Activated T-cell treated with anti-CD3 and anti-CD28 coated beads, Interleukin-2, amount 50 U/mL, for 72 hours (primary cell): ENCODE data around the gene PMEPA1. TPM values are rescaled to one million over a fixed set of nuclear protein-coding genes. Genes with fewer than 3 reads are reported as not detected.

ENCODE experiments used
- ATAC-seq, 2 donors: fragments of 150-1000 bp; cut with Tn5 transposase; replicated peaks in 1 of 2; 2 replicates each; pipeline ENCODE4 v1.10.0; 2021; ENCODE audit warnings: moderate library complexity in 2 of 2, mild to moderate bottlenecking in 1 of 2
- DNase-seq, 2 donors: peaks; one replicate each; pipeline ENCODE4 v3.0.0; 2021 to 2022; ENCODE audit warnings: mixed read lengths in 1 of 2
- H3K27ac Mint-ChIP-seq: one replicate; pipeline ENCODE4 v1.8.0; 2022; ENCODE audit warnings: mild to moderate bottlenecking, moderate library complexity, mixed read lengths
- H3K27me3 Mint-ChIP-seq: one replicate; pipeline ENCODE4 v1.8.0; 2022; ENCODE audit warnings: low read depth, mixed read lengths
- H3K36me3 Mint-ChIP-seq, 2 donors: one replicate each; pipeline ENCODE4 v1.8.0; 2022; ENCODE audit warnings: mixed read lengths in 2 of 2, mild to moderate bottlenecking in 1 of 2; ENCODE audit not compliant: insufficient read depth in 2 of 2
- H3K4me1 Mint-ChIP-seq: one replicate; pipeline ENCODE4 v1.8.0; 2022; ENCODE audit warnings: low read depth, mixed read lengths
- H3K4me3 Mint-ChIP-seq, 2 donors: one replicate each; pipeline ENCODE4 v1.8.0; 2022; ENCODE audit warnings: mild to moderate bottlenecking in 2 of 2, mixed read lengths in 2 of 2, moderate library complexity in 2 of 2
- H3K9me3 Mint-ChIP-seq, 2 donors: one replicate each; pipeline ENCODE4 v1.8.0; 2022; ENCODE audit warnings: mixed read lengths in 2 of 2
- total RNA-seq, 2 donors: library from RNA; stranded (reverse); gene quantifications; one replicate each; pipeline ENCODE4 v1.2.3, GENCODE V29; 2022

The PMEPA1 gene
- total RNA-seq, 2 donors from 2014 or later: 4.3 to 4.6 TPM

DNA sequence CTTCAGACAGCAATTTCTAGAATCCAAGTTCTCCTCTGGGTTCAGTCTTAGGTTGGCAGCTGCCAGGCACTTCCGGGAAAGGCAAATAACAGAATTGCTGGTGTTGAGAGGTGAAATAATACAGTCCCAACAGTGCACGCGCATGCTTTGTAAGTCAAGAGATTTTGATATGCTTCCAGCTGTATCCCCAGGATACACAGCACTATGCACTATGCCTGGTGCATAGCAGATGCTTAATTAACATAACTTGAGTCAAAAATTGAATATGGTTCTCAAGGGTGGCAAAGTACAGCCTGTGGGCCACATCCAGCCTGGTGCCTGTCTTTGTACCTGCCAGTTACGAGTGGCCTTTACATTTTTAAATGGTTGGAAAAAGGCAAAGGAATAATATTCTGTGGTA lies 18.9 kb upstream of the PMEPA1 start:
- Mint-ChIP-seq H3K9me3 (no peaks in the 10 kb centered on the region), H3K27ac (no peak overlapping the region), H3K4me1 (no peaks in the 10 kb centered on the region), H3K36me3 (no peaks in the 10 kb centered on the region), H3K27me3 (peaks cover 27% of the 10 kb centered on the region), H3K4me3 (no peak overlapping the region)
- DNase-seq (no peak), ATAC-seq (no peak)

DNA sequence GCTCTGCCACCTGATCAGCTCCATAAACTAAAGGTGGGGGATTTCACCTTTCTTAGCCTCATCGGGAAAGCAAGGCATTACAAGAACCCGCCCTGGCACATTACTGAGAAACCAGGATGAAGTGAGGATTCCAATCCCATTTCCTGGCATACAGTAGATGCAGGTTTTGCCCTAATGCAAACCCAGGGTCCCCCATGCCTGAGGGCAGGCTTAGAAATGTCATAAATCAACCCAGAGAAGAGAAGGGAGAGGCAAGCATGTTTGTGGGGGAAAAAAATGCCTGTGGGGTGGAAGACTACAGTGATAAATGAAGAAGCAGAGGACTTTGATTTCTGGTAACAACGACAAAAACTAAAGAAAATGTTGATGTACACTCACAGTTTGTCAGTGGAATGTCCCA lies 18.0 kb upstream of the PMEPA1 start:
- no peaks in the 10 kb centered on the region for H3K4me1 Mint-ChIP-seq
- no peak for DNase-seq
- no peak for ATAC-seq
- no peaks in the 10 kb centered on the region for H3K36me3 Mint-ChIP-seq
- H3K9me3 Mint-ChIP-seq: no peaks in the 10 kb centered on the region
- H3K4me3 Mint-ChIP-seq: no peak overlapping the region
- H3K27me3 Mint-ChIP-seq: peaks cover 27% of the 10 kb centered on the region
- H3K27ac Mint-ChIP-seq: no peak overlapping the region

DNA sequence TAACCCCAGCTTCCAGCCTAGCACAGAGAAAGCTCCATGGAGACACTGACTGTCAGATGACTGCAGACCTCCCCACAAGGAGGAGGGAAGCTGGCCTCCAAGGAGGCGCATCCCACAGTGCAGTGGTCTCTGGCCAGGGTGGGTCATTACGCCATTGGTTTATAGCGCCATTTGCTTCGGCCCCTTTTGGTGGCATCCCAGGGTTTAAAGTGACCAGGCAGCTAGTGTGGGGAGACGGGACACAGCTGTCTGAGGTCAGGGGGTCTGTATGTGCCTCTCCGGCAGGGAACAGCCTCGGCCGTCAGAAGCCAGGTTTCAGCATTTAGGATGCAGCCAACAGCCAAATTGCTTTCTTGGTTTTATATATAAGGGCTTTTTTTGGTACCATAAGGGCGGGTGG lies 15.8 kb upstream of the PMEPA1 start:
- H3K27me3 Mint-ChIP-seq: peaks cover 22% of the 10 kb centered on the region
- H3K36me3 Mint-ChIP-seq: no peaks in the 10 kb centered on the region
- H3K4me1 Mint-ChIP-seq: no peaks in the 10 kb centered on the region
- ATAC-seq (no peak), DNase-seq (no peak)
- no peaks in the 10 kb centered on the region for H3K9me3 Mint-ChIP-seq
- H3K27ac Mint-ChIP-seq: no peak overlapping the region
- H3K4me3 Mint-ChIP-seq: no peak overlapping the region

DNA sequence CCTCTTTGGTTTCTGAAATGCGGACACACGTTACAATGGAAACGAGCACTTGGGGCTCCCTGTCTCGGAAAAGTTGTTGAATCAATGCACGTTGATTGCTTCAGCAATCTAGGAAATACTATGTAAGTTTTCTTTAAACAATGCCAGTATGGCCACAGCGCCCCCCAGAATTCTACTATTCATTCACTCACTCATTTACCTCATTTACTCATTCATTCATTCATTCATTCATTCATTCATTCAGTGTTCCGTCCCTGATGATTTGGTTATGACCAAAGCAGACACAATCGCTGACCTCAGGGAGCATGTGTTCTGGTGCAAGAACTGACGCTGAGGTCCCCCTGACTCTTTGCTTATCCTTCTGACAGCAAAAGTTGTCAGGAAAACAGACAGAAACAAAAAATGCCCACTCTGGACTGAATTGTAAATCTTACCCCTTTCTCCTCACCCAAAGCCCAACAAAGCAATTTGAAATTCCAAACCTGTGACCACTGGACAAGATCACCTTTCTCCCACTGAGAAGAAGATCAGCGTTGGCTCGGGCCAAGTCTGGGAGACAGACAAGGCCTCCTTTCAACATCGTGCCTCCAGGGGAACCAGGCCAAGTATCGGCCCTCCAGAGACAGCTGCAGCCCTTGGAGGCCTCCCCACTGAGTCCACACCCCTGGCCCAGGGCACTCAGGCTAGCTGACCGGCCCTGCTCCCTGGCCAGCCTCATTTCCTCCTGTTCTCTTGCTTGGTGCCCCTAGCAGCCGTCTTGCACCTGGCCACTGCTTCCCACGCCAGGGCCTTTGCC lies 15.0 kb upstream of the PMEPA1 start:
- no peaks in the 10 kb centered on the region for H3K9me3 Mint-ChIP-seq
- no peak for DNase-seq
- H3K4me3 Mint-ChIP-seq: no peak overlapping the region
- no peak overlapping the region for H3K27ac Mint-ChIP-seq
- ATAC-seq: no peak
- H3K36me3 Mint-ChIP-seq: no peaks in the 10 kb centered on the region
- H3K27me3 Mint-ChIP-seq: peaks cover 22% of the 10 kb centered on the region
- no peaks in the 10 kb centered on the region for H3K4me1 Mint-ChIP-seq

DNA sequence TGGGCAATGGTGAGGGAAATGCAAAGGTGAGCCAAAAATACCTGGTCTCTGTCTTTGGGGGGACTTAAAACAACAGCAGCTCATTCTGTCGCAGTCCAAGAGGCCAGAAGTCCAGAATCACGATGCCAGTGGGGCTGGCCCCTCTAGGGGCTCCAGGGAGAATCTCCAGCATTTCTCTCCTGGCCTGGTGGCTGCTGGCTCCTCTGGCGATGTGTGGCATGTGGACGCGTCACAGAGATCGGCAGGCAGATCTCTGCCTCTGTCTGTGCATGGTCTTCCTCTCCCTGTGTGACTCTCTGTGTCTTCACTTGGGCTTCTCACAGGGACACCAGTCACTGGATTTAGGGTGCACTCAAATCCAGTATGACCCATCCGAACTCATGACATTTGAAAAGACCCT lies 14.0 kb upstream of the PMEPA1 start:
- no peaks in the 10 kb centered on the region for H3K9me3 Mint-ChIP-seq
- H3K27me3 Mint-ChIP-seq: peaks cover 30% of the 10 kb centered on the region
- DNase-seq (no peak), ATAC-seq (no peak)
- H3K4me3 Mint-ChIP-seq: no peak overlapping the region
- H3K4me1 Mint-ChIP-seq: peaks cover 6% of the 10 kb centered on the region
- H3K27ac Mint-ChIP-seq: no peak overlapping the region
- no peaks in the 10 kb centered on the region for H3K36me3 Mint-ChIP-seq

DNA sequence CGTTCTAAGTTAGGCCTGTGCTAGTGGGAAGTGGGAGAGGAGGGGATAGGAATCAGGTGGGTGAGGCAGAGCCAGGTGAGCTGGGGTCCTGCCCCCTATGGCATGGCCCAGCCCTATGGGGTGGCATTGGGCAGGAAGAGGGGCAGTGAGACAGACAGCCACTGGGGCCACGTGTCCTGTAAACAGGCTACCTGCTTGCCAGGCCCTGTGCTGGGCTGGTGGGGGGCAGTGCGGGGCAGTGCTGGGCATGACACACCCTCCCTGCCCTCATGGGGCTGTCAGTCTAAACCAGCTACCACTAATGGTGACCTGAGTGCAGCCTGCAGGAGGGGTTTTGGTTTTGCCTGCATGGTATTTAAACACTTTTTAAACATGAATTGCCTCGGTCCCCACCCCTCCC lies 10.1 kb upstream of the PMEPA1 start:
- no peak overlapping the region for H3K27ac Mint-ChIP-seq
- peaks cover 13% of the 10 kb centered on the region for H3K4me1 Mint-ChIP-seq
- no peak overlapping the region for H3K4me3 Mint-ChIP-seq

DNA sequence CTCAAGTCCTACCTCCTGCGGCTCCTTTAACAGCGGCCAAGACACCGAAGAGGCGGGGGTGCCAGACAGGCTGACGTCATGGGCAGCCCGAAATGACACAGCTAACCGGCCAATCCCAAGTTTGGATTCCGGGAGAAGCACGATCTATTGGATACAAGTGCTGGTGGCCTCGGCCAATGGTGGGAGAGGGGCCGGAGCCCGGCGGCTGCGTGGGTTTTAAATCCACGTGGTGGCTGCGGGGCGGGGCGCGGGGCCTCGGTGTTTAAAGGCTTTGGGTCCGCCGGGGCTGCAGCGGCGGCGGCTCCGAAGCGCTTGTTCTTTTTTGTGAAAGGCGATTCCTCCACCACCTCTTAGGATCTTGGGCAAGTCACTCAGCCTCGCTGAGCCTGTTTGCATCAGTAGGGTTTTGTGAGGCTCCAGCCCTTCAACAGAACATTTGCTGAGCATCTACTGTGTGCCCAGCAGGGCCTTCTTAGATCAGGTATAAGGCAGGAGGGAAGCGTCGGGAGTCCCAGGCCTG lies 8.7 kb upstream of the PMEPA1 start:
- no peak overlapping the region for H3K27ac Mint-ChIP-seq
- H3K9me3 Mint-ChIP-seq: no peaks in the 10 kb centered on the region
- H3K36me3 Mint-ChIP-seq: no peaks in the 10 kb centered on the region
- peak overlapping the region; percentile 62 to 67 for H3K4me3 Mint-ChIP-seq
- H3K27me3 Mint-ChIP-seq: peaks cover 7% of the 10 kb centered on the region
- ATAC-seq (peak; percentile 98 to 99), DNase-seq (peak; percentile 89 to 94)
- H3K4me1 Mint-ChIP-seq: peaks cover 13% of the 10 kb centered on the region

More for the DNA sequence above, 10.1 kb upstream of the PMEPA1 start:
- Mint-ChIP-seq H3K9me3 (no peaks in the 10 kb centered on the region), H3K27me3 (peaks cover 11% of the 10 kb centered on the region), H3K36me3 (no peaks in the 10 kb centered on the region)
- ATAC-seq (no peak), DNase-seq (no peak)

DNA sequence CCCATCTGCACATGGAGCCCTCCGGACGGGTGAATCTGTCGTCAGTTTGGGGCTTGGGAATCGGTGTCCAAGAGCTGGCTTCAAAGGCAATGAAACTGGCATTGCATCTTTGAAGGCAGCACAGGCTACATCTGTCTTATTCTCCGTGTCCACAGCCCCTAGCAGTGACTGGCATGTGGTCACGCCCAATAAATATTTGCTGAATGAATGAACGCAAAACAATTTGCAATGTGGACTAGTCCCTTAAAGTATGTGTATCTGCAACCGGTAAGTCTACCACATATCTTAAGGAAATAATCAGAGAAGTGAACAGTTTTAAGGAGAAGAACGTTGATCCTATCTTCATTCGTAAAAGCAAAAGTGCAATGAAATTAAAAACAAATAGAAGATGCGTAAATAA lies 8.0 kb upstream of the PMEPA1 start:
- DNase-seq: no peak
- Mint-ChIP-seq H3K36me3 (no peaks in the 10 kb centered on the region), H3K27me3 (peaks cover 7% of the 10 kb centered on the region), H3K27ac (no peak overlapping the region), H3K4me3 (peak overlapping the region in 1 of 2 donors; percentile 41), H3K9me3 (no peaks in the 10 kb centered on the region), H3K4me1 (peaks cover 13% of the 10 kb centered on the region)
- no peak for ATAC-seq

DNA sequence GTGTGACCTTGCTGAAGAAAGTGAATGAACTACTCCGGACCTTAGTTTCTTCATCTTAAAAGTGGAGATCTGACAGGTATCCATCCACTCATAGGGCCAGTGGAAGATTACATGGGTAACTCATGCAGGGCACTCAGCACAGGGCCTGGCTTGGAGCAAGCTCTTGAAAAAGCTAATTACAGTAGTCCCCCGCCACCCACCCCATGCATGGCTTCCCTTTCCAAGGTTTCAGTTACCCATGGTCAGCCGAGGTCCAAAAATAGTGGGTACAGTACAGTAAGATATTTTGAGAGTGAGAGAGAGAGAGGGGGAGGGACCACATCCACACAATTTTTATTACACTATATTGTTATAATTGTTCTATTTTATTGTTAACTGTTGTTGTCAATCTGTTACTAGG lies 7.1 kb upstream of the PMEPA1 start:
- Mint-ChIP-seq H3K27ac (no peak overlapping the region), H3K9me3 (no peaks in the 10 kb centered on the region), H3K27me3 (peaks cover 7% of the 10 kb centered on the region), H3K36me3 (no peaks in the 10 kb centered on the region), H3K4me3 (no peak overlapping the region), H3K4me1 (peaks cover 13% of the 10 kb centered on the region)
- ATAC-seq: no peak
- no peak for DNase-seq

DNA sequence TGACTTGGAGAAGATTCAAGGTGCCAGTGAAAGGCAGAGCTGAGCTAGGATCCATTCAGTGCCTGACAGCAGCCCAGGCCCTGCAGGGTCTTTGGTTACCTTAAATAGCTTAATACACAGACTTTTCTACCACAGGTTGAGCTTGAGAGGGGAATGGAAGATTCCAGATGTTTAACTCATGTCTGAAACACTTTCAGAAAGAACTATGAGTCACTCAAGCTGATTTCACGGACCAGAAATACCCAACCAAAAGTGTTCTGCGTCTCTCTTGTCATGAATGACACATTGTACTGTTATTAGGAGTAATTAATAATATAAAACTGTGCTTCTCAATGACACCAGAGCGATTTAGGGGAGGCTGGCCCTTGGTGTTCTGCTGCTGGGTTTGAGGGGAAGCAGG lies 6.4 kb upstream of the PMEPA1 start:
- peaks cover 16% of the 10 kb centered on the region for H3K4me1 Mint-ChIP-seq
- ATAC-seq (no peak), DNase-seq (no peak)
- no peak overlapping the region for H3K27ac Mint-ChIP-seq
- H3K9me3 Mint-ChIP-seq: no peaks in the 10 kb centered on the region
- no peak overlapping the region for H3K4me3 Mint-ChIP-seq
- no peaks in the 10 kb centered on the region for H3K36me3 Mint-ChIP-seq
- peaks cover 7% of the 10 kb centered on the region for H3K27me3 Mint-ChIP-seq

DNA sequence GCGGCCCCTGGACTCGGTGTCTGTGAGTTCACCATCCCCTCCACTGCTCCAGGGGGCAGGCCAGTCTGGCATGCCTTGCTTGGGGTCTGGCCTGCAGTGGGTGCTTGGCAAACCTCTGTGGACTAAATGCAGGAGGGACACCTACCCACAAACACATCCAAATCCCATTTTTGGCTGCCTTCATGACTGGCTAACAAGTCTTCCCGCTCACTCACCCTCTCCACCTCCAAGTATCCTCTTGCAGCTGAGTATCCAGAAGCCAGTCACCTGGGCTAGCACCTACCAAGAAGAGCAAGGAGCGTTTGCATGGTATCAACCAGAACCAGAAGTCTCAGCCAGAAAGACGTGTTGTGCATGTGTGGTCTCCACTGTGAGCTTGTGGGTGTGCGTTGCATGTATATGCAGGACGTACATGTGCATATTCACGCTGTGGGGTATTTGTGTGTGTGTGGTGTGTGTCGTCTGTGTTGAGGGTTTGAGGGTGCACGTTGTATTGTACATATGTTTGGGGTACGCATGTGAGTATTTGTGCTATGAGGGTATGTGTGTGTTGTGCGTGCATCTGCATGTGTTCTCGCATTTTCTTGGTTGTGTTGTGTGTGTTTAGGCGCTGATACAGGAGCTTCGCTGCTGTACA lies 5.6 kb upstream of the PMEPA1 start:
- H3K4me3 Mint-ChIP-seq: no peak overlapping the region
- no peak overlapping the region for H3K27ac Mint-ChIP-seq
- H3K27me3 Mint-ChIP-seq: peaks cover 7% of the 10 kb centered on the region
- no peaks in the 10 kb centered on the region for H3K9me3 Mint-ChIP-seq
- DNase-seq (no peak), ATAC-seq (no peak)
- peaks cover 22% of the 10 kb centered on the region for H3K4me1 Mint-ChIP-seq
- no peaks in the 10 kb centered on the region for H3K36me3 Mint-ChIP-seq

DNA sequence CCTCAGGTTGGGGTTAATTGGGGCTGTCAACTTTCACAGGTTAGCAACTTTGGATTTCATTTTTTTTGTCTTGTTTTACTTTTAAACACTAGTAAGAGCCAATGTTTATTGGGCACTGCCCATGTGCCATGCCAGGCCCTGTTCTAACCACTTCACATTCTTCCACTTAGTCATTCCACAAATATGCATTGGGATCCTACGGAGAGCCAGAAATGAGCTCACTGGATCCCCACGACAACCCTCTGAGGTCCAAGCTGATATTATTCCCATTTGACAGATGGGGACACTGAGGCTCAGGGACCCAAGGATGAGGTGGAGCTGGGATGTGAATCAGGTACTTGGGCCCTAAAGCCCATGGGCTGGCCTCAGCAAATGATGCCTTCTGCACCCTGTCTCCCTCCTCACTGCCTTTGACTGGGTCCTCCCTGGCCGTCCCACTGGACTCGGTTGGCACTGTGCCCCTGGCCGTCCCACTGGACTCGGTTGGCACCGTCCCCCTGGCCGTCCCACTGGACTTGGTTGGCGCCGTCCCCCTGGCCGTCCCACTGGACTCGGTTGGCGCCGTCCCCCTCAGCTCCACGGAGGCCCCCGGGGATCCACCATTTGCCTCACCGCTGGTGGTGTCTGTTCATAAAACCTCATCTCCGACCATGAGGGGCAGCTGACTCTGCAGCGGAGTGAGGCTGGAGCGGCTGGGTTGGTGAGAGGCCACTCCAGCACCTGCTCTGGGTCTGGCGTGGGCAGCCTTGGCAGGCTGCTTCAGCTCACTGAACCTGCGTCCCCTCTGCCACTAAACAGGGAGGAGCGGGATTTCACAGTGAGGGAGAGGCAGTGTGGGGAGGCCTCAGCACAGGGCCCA lies 4.8 kb upstream of the PMEPA1 start:
- Mint-ChIP-seq H3K27me3 (peaks cover 7% of the 10 kb centered on the region), H3K4me1 (peaks cover 22% of the 10 kb centered on the region), H3K36me3 (no peaks in the 10 kb centered on the region), H3K4me3 (no peak overlapping the region), H3K9me3 (no peaks in the 10 kb centered on the region), H3K27ac (no peak overlapping the region)
- DNase-seq (no peak), ATAC-seq (no peak)

DNA sequence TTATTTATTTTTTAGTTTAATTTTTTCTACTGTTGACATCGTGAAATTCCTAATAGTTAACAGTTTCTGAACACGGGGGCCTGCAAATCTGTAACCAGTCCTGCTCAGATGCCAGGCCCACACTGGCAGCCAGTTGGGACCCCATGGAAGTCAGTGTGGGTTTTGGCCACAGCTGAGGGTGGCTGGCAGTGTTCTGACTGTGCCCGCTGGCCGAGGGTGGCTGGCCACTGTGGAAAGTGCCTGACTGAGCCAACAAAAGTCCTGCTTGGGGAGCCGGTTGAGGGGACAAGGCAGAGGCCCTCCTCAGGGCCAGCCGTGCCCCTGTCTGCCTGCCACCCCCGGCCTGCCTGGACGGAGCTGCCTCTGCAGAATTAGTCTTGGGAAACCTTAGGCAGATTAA lies 4.1 kb upstream of the PMEPA1 start:
- Mint-ChIP-seq H3K27me3 (no peaks in the 10 kb centered on the region), H3K4me3 (no peak overlapping the region), H3K36me3 (no peaks in the 10 kb centered on the region), H3K4me1 (peaks cover 17% of the 10 kb centered on the region), H3K27ac (no peak overlapping the region), H3K9me3 (no peaks in the 10 kb centered on the region)
- DNase-seq (no peak), ATAC-seq (no peak)
